ENCODE results near the gene CHST8.

GRCh38 chr19:33621065-33621785 lies 528 bp upstream of the CHST8 start:
- TF ChIP-seq POLR2A (IDR thresholded peaks at IDR 0.05) (no peak), CTCF (IDR thresholded peaks at IDR 0.05) (no peak)
